Endothelial cell (in vitro differentiated cells): ENCODE measurements around the gene KCNMB2. TPM values are rescaled to one million over a fixed set of nuclear protein-coding genes. Genes with fewer than 3 reads are reported as not detected.

Experiments
- DNase-seq: peaks from one replicate; pipeline ENCODE4 v3.0.0; 2021; ENCODE audit warnings: low spot score
- H3K27ac Mint-ChIP-seq: one replicate; pipeline ENCODE4 v1.8.0; 2021; ENCODE audit warnings: mixed read lengths, inconsistent platforms; ENCODE audit not compliant: unreplicated experiment
- H3K27me3 Mint-ChIP-seq: one replicate; pipeline ENCODE4 v1.8.0; 2021; ENCODE audit warnings: mild to moderate bottlenecking, moderate library complexity, mixed read lengths, inconsistent platforms; ENCODE audit not compliant: unreplicated experiment
- H3K36me3 Mint-ChIP-seq: one replicate; pipeline ENCODE4 v1.8.0; 2021; ENCODE audit warnings: mild to moderate bottlenecking, low read depth, mixed read lengths, inconsistent platforms; ENCODE audit not compliant: unreplicated experiment
- H3K4me1 Mint-ChIP-seq: one replicate; pipeline ENCODE4 v1.8.0; 2021; ENCODE audit warnings: mild to moderate bottlenecking, mixed read lengths, inconsistent platforms; ENCODE audit not compliant: unreplicated experiment
- H3K4me3 Mint-ChIP-seq: one replicate; pipeline ENCODE4 v1.8.0; 2021; ENCODE audit warnings: mild to moderate bottlenecking, mixed read lengths, inconsistent platforms; ENCODE audit not compliant: unreplicated experiment
- H3K9me3 Mint-ChIP-seq: one replicate; pipeline ENCODE4 v1.8.0; 2021; ENCODE audit warnings: mixed read lengths, inconsistent platforms; ENCODE audit not compliant: unreplicated experiment
- total RNA-seq: library from RNA; stranded (reverse); fragmentation: NEBNext Ultra II Directional; extraction: Animal tissue kit (Norgen Biotek cat#: 25700); gene quantifications from one replicate; pipeline ENCODE4 v1.2.1, GENCODE V29; 2021; ENCODE audit not compliant: unreplicated experiment
- TF ChIP-seq, protein P1 (sequence below): fragments of 200-600 bp; sonication (generic); IDR thresholded peaks from one replicate; pipeline ENCODE4 v1.5.0; 2021; ENCODE audit warnings: antibody characterized with exemption; ENCODE audit not compliant: unreplicated experiment

The KCNMB2 gene
- total RNA-seq, 1 donor from 2014 or later = not detected

GRCh38 chr3:178519701-178520100 is 16.5 kb upstream of the KCNMB2 start:
- Mint-ChIP-seq H3K4me1 (no peaks in the 10 kb centered on the region), H3K4me3 (no peak overlapping the region), H3K27ac (no peak overlapping the region), H3K9me3 (no peaks in the 10 kb centered on the region), H3K27me3 (no peaks in the 10 kb centered on the region), H3K36me3 (no peaks in the 10 kb centered on the region)
- DNase-seq = no peak
- TF ChIP-seq, protein P1, sequence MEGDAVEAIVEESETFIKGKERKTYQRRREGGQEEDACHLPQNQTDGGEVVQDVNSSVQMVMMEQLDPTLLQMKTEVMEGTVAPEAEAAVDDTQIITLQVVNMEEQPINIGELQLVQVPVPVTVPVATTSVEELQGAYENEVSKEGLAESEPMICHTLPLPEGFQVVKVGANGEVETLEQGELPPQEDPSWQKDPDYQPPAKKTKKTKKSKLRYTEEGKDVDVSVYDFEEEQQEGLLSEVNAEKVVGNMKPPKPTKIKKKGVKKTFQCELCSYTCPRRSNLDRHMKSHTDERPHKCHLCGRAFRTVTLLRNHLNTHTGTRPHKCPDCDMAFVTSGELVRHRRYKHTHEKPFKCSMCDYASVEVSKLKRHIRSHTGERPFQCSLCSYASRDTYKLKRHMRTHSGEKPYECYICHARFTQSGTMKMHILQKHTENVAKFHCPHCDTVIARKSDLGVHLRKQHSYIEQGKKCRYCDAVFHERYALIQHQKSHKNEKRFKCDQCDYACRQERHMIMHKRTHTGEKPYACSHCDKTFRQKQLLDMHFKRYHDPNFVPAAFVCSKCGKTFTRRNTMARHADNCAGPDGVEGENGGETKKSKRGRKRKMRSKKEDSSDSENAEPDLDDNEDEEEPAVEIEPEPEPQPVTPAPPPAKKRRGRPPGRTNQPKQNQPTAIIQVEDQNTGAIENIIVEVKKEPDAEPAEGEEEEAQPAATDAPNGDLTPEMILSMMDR = no peak

DNA sequence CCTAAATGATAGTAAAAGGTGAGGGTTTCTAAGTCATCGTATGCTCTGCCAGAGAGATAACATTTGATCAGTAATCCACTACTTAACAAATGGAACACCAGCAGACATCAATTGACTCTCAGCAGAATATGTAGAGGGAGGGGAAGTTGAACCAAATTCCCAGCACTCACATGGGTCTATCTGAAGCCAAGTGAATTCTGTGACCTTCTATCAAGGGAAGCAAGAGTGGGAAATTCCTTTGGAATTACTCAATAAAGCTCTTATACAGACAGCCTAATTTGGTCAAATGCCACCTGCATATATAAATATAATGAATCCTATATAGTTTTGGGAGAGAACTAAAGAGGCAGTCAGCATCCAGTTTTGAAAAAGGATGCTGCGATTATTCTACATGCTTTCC is 15.8 kb upstream of the KCNMB2 start:
- H3K4me1 Mint-ChIP-seq = no peaks in the 10 kb centered on the region
- H3K9me3 Mint-ChIP-seq = no peaks in the 10 kb centered on the region
- H3K36me3 Mint-ChIP-seq = no peaks in the 10 kb centered on the region
- TF ChIP-seq, protein P1 = no peak
- no peak overlapping the region for H3K4me3 Mint-ChIP-seq
- H3K27me3 Mint-ChIP-seq = no peaks in the 10 kb centered on the region
- no peak overlapping the region for H3K27ac Mint-ChIP-seq
- DNase-seq = no peak

GRCh38 chr3:178522200-178523052 is 13.8 kb upstream of the KCNMB2 start:
- H3K4me1 Mint-ChIP-seq = no peaks in the 10 kb centered on the region
- TF ChIP-seq, protein P1 = no peak

DNA sequence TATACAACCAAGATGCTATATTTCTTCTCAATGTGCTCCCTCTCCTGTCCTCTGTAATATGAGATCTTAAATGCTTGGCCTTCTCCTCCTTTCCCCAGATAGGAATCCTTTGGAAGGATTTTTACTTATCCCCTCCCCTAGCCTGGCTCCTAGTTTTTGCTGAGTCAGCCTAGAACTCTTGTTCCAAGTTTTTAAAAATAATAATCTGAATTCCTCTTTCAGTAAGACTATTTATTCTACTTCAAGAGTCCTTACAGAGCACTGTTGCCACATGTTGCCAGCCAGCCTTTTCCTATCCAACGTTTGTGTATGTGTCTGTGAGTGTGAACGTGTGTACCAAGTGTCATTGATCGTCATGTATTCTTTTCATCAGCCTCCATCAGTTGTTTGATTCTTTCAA is 11.0 kb upstream of the KCNMB2 start:
- Mint-ChIP-seq H3K4me1 (no peaks in the 10 kb centered on the region), H3K27me3 (no peaks in the 10 kb centered on the region), H3K9me3 (no peaks in the 10 kb centered on the region), H3K36me3 (no peaks in the 10 kb centered on the region), H3K4me3 (no peak overlapping the region), H3K27ac (no peak overlapping the region)
- TF ChIP-seq, protein P1 = no peak
- DNase-seq = no peak

More at GRCh38 chr3:178522200-178523052, 13.8 kb upstream of the KCNMB2 start:
- Mint-ChIP-seq H3K36me3 (no peaks in the 10 kb centered on the region), H3K27me3 (no peaks in the 10 kb centered on the region), H3K4me3 (no peak overlapping the region), H3K27ac (no peak overlapping the region), H3K9me3 (no peaks in the 10 kb centered on the region)
- DNase-seq = no peak

DNA sequence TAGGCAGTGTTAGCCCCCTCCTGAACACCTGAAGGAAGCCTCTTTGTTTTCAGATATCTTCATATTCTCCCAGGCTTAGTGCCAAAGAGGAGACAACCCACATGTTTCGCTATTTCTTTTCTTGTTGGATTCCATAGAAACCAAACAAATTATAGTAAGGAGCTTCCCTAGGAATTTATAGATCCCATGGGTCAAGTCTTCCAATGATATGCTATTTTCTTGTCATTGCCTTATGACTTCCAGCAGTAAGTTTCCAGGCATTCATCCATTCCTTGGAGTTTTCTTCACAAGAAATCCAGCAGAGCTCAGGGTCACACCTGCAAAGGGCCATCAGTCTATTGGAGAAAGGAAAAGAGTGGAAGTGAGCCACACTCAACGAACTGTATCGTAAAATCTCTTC is 9.9 kb upstream of the KCNMB2 start:
- no peak overlapping the region for H3K27ac Mint-ChIP-seq
- TF ChIP-seq, protein P1 = no peak
- no peak overlapping the region for H3K4me3 Mint-ChIP-seq

More for the DNA sequence above, 9.9 kb upstream of the KCNMB2 start:
- no peaks in the 10 kb centered on the region for H3K36me3 Mint-ChIP-seq
- DNase-seq = no peak
- H3K9me3 Mint-ChIP-seq = no peaks in the 10 kb centered on the region
- no peaks in the 10 kb centered on the region for H3K4me1 Mint-ChIP-seq
- no peaks in the 10 kb centered on the region for H3K27me3 Mint-ChIP-seq
